ENCODE data around the gene ABHD13.

- no peak for TF ChIP-seq CTCF (IDR thresholded peaks at IDR 0.05)
- TF ChIP-seq POLR2A (IDR thresholded peaks at IDR 0.05): no peak
Measured at GRCh38 chr13:108274718-108275117, 56.5 kb downstream of the ABHD13 start.
